PC-3 (cell line): ENCODE results near the gene FRAT2.

Experiments
- CTCF ChIP-seq: fragments of 300-600 bp; sonication (generic); conservative IDR thresholded peaks from 2 replicates; pipeline ENCODE4 v1.5.1; 2017; ENCODE audit warnings: antibody characterized with exemption, low read depth, mild to moderate bottlenecking, low read length
- EZH2 ChIP-seq: fragments of 300-600 bp; sonication (generic); IDR thresholded peaks from one replicate; pipeline ENCODE4 v1.6.1; 2017; ENCODE audit warnings: antibody characterized with exemption, mild to moderate bottlenecking, low read length; ENCODE audit not compliant: unreplicated experiment
- EZH2phosphoT487 ChIP-seq: fragments of 300-600 bp; sonication (generic); IDR thresholded peaks from 2 replicates; pipeline ENCODE4 v1.6.1; 2018; ENCODE audit warnings: mild to moderate bottlenecking, antibody characterized with exemption, low read length, borderline replicate concordance

- peak; percentile 30; the same call in 1 of the 2 replicates for TF ChIP-seq CTCF
- TF ChIP-seq EZH2: no peak
- TF ChIP-seq EZH2phosphoT487: no peak
These were observed 42.2 kb downstream of the FRAT2 start, which contains the start of gene ARHGAP19 for GRCh38 chr10:97292097-97292861.
